ENCODE data around the gene ABCC5.

- TF ChIP-seq POLR2A (IDR thresholded peaks at IDR 0.05; ENCODE audit: low read length) = no peak
- TF ChIP-seq GATA1 (IDR thresholded peaks at IDR 0.05; ENCODE audit: low read depth, low read length) = no peak
Observed at GRCh38 chr3:183895774-183896173, 121.9 kb downstream of the ABCC5 start.
